ENCODE results near the gene NOTCH1.
"Not testable (repeated sequence)": the region's sequence is repeated elsewhere in the genome, so short reads cannot be mapped to it uniquely, and the experiment has no call there.

Gene NOTCH1

GRCh38 chr9:136563646-136564325 is 17.9 kb upstream of the NOTCH1 start:
- DNase-seq: no peak

- no peak for DNase-seq
Observed at GRCh38 chr9:136562746-136563495, 17.1 kb upstream of the NOTCH1 start.

GRCh38 chr9:136561779-136562178 is 15.9 kb upstream of the NOTCH1 start:
- no peak for DNase-seq

- no peak for DNase-seq
Observed at GRCh38 chr9:136560586-136560985, 14.7 kb upstream of the NOTCH1 start.

- not testable (repeated sequence) for DNase-seq
Observed at GRCh38 chr9:136559371-136559770, 13.5 kb upstream of the NOTCH1 start.

GRCh38 chr9:136558846-136559245 is 13.0 kb upstream of the NOTCH1 start:
- DNase-seq: not testable (repeated sequence)

GRCh38 chr9:136558373-136558772 is 12.5 kb upstream of the NOTCH1 start:
- no peak for DNase-seq

GRCh38 chr9:136557036-136557435 is 11.2 kb upstream of the NOTCH1 start:
- no peak for DNase-seq

GRCh38 chr9:136556166-136556565 is 10.3 kb upstream of the NOTCH1 start:
- no peak for DNase-seq

GRCh38 chr9:136554870-136555269 is 9.0 kb upstream of the NOTCH1 start:
- DNase-seq: peak in 1 of 2 experiments; percentile 8

GRCh38 chr9:136553581-136553980 is 7.7 kb upstream of the NOTCH1 start:
- DNase-seq: no peak

GRCh38 chr9:136552117-136552703 is 6.4 kb upstream of the NOTCH1 start:
- DNase-seq: no peak

- no peak for DNase-seq
Observed at GRCh38 chr9:136551401-136552116, 5.7 kb upstream of the NOTCH1 start.

GRCh38 chr9:136550439-136551289 is 4.8 kb upstream of the NOTCH1 start:
- no peak for DNase-seq

- DNase-seq: no peak
Observed at GRCh38 chr9:136549010-136549980, 3.4 kb upstream of the NOTCH1 start.

- no peak for DNase-seq
Observed at GRCh38 chr9:136547508-136548215, 1.8 kb upstream of the NOTCH1 start.

- DNase-seq: no peak
Observed at GRCh38 chr9:136546697-136547501, 1.1 kb upstream of the NOTCH1 start.

- DNase-seq: no peak
Observed at GRCh38 chr9:136545692-136545964, 220 bp downstream of the NOTCH1 start.

GRCh38 chr9:136544964-136545691 is 720 bp downstream of the NOTCH1 start:
- DNase-seq: no peak

All from NCI-H2081 (cell line).